GM15510 (cell line): ENCODE measurements around the gene CHID1.

ENCODE experiments used
- POLR2A ChIP-seq: IDR thresholded peaks from 3 replicates; pipeline ENCODE4 v1.6.1; 2011; ENCODE audit warnings: borderline replicate concordance; ENCODE audit not compliant: insufficient read length; ENCODE audit errors: extremely low read depth

CHID1 gene

GRCh38 chr11:905952-906351 lies 4.7 kb downstream of the CHID1 start:
- TF ChIP-seq POLR2A: no peak

GRCh38 chr11:904380-904779 lies 6.2 kb downstream of the CHID1 start:
- no peak for TF ChIP-seq POLR2A

GRCh38 chr11:901452-902061 lies 9.1 kb downstream of the CHID1 start:
- TF ChIP-seq POLR2A: no peak

GRCh38 chr11:900545-900944 lies 10.1 kb downstream of the CHID1 start:
- TF ChIP-seq POLR2A: no peak

- no peak for TF ChIP-seq POLR2A
These were observed 10.9 kb downstream of the CHID1 start for GRCh38 chr11:899724-900123.

- TF ChIP-seq POLR2A: no peak
These were observed 11.9 kb downstream of the CHID1 start for GRCh38 chr11:898540-899190.

GRCh38 chr11:898143-898511 lies 12.5 kb downstream of the CHID1 start:
- no peak for TF ChIP-seq POLR2A

- no peak for TF ChIP-seq POLR2A
These were observed 13.1 kb downstream of the CHID1 start for GRCh38 chr11:897253-898142.

- no peak for TF ChIP-seq POLR2A
These were observed 15.1 kb downstream of the CHID1 start for GRCh38 chr11:895331-896110.

GRCh38 chr11:894575-895201 lies 15.9 kb downstream of the CHID1 start:
- TF ChIP-seq POLR2A: no peak

GRCh38 chr11:893008-893654 lies 17.5 kb downstream of the CHID1 start:
- TF ChIP-seq POLR2A: no peak

- TF ChIP-seq POLR2A: no peak
These were observed 19.6 kb downstream of the CHID1 start for GRCh38 chr11:890794-891540.

GRCh38 chr11:889687-890475 lies 20.7 kb downstream of the CHID1 start:
- TF ChIP-seq POLR2A: no peak

GRCh38 chr11:889257-889656 lies 21.4 kb downstream of the CHID1 start:
- TF ChIP-seq POLR2A: no peak
